Measurements from ENCODE around the gene LIMA1. TPM values are rescaled to one million over a fixed set of nuclear protein-coding genes. Genes with fewer than 3 reads are reported as not detected.
"Not testable (repeated sequence)": the region's sequence is repeated elsewhere in the genome, so short reads cannot be mapped to it uniquely, and the experiment has no call there.

Gene LIMA1
- total RNA-seq, 4 donors from 2014 or later: 85.0 to 140 (median 116) TPM

GRCh38 chr12:50313256-50313931, 30.1 kb upstream of the LIMA1 start:
- Histone ChIP-seq H3K4me3 (no peak overlapping the region), H3K27ac (no peak overlapping the region), H3K36me3 (no peaks in the 10 kb centered on the region), H3K4me1 (no peaks in the 10 kb centered on the region), H3K9me3 (no peaks in the 10 kb centered on the region), H3K27me3 (no peaks in the 10 kb centered on the region)
- DNase-seq: no peak
- TF ChIP-seq CTCF (IDR thresholded peaks at IDR 0.05) (no peak), POLR2A (IDR thresholded peaks at IDR 0.05) (no peak)
- intact Hi-C loops (cut with DNase I; ENCODE audit: low total_unique reads): no loop called here

GRCh38 chr12:50311858-50312609, 28.7 kb upstream of the LIMA1 start:
- H3K4me1 ChIP-seq; H3K36me3 ChIP-seq; H3K9me3 ChIP-seq; H3K4me3 ChIP-seq; DNase-seq; H3K27ac ChIP-seq; intact Hi-C loops (cut with DNase I; ENCODE audit: low total_unique reads); H3K27me3 ChIP-seq: not testable (repeated sequence)

- intact Hi-C loops (cut with DNase I; ENCODE audit: low total_unique reads): no loop called here
- no peak overlapping the region for H3K4me3 ChIP-seq
Measured at GRCh38 chr12:50309950-50310349, 26.6 kb upstream of the LIMA1 start.

GRCh38 chr12:50302686-50303085, 19.4 kb upstream of the LIMA1 start:
- intact Hi-C loops (cut with DNase I; ENCODE audit: low total_unique reads): no loop called here
- Histone ChIP-seq H3K36me3 (peaks cover 0 to 3% of the 10 kb centered on the region in 2 donors), H3K4me1 (no peaks in the 10 kb centered on the region), H3K4me3 (no peak overlapping the region), H3K27ac (no peak overlapping the region), H3K27me3 (no peaks in the 10 kb centered on the region), H3K9me3 (no peaks in the 10 kb centered on the region)
- TF ChIP-seq POLR2A (IDR thresholded peaks at IDR 0.05) (no peak), CTCF (IDR thresholded peaks at IDR 0.05) (no peak)
- no peak for DNase-seq

More at GRCh38 chr12:50309950-50310349, 26.6 kb upstream of the LIMA1 start:
- Histone ChIP-seq H3K9me3 (no peaks in the 10 kb centered on the region), H3K27me3 (no peaks in the 10 kb centered on the region), H3K27ac (no peak overlapping the region), H3K4me1 (no peaks in the 10 kb centered on the region), H3K36me3 (no peaks in the 10 kb centered on the region)
- TF ChIP-seq CTCF (IDR thresholded peaks at IDR 0.05) (no peak), POLR2A (IDR thresholded peaks at IDR 0.05) (no peak)
- no peak for DNase-seq

GRCh38 chr12:50297996-50298395, 14.7 kb upstream of the LIMA1 start:
- intact Hi-C loops (cut with DNase I; ENCODE audit: low total_unique reads): no loop called here
- Histone ChIP-seq H3K4me1 (no peaks in the 10 kb centered on the region), H3K4me3 (no peak overlapping the region), H3K36me3 (peaks cover 0 to 3% of the 10 kb centered on the region in 2 donors), H3K27me3 (no peaks in the 10 kb centered on the region), H3K27ac (peak overlapping the region in 1 of 2 donors; percentile 61), H3K9me3 (no peaks in the 10 kb centered on the region)
- DNase-seq: no peak
- TF ChIP-seq CTCF (IDR thresholded peaks at IDR 0.05) (no peak), POLR2A (IDR thresholded peaks at IDR 0.05) (no peak)
